Measurements from ENCODE around the gene ZNF627. TPM values are rescaled to one million over a fixed set of nuclear protein-coding genes. Genes with fewer than 3 reads are reported as not detected.

Gene ZNF627
- total and polyA plus RNA-seq, 2 donors (not counting 1 experiment from before 2014, with no cell fraction given) = 10.8 to 26.3 TPM

GRCh38 chr19:11550265-11550664 is 47.0 kb upstream of the ZNF627 start:
- no peaks in the 10 kb centered on the region for H3K4me1 ChIP-seq (ENCODE audit: control insufficient read depth, extremely low read depth, insufficient read depth, low read length)
- H3K36me3 ChIP-seq (ENCODE audit: control insufficient read depth, insufficient read depth, low read length) = peaks cover 14% of the 10 kb centered on the region
- no peaks in the 10 kb centered on the region for H3K9me3 ChIP-seq (ENCODE audit: control insufficient read depth, insufficient read depth, low read depth, low read length)
- no peak overlapping the region for H3K4me2 ChIP-seq (ENCODE audit: extremely low read depth, insufficient read depth, low read length)
- TF ChIP-seq CTCF (conservative IDR thresholded peaks at IDR 0.05 in 1 of 2, IDR thresholded peaks at IDR 0.05 in 1 of 2; ENCODE audit: low read depth in 1 of 2, low read length in 2 of 2) (no peak), EZH2 (IDR thresholded peaks at IDR 0.05; ENCODE audit: low read length, missing control alignments) (no peak)
- no peak overlapping the region for H3K27ac ChIP-seq (ENCODE audit: insufficient read depth, low read length)
- H3K79me2 ChIP-seq (ENCODE audit: control insufficient read depth, insufficient read depth, low read length) = peaks cover 1% of the 10 kb centered on the region
- no peaks in the 10 kb centered on the region for H3K27me3 ChIP-seq (ENCODE audit: control insufficient read depth, insufficient read depth, low read length)
- no peak for DNase-seq (ENCODE audit: low read depth in 2 of 2)
- H2AFZ ChIP-seq (ENCODE audit: low read length) = no peak overlapping the region
- no peaks in the 10 kb centered on the region for H4K20me1 ChIP-seq (ENCODE audit: control insufficient read depth, extremely low read depth, insufficient read depth, low read length)
- no peak overlapping the region for H3K9ac ChIP-seq (ENCODE audit: insufficient read depth, low read length)
- no peak overlapping the region for H3K4me3 ChIP-seq (replicated peaks in 1 of 4; ENCODE audit: control extremely low read depth in 1 of 4, insufficient read depth in 1 of 4, low read depth in 3 of 4, low read length in 4 of 4)

GRCh38 chr19:11551603-11552235 is 45.6 kb upstream of the ZNF627 start:
- TF ChIP-seq CTCF (conservative IDR thresholded peaks at IDR 0.05 in 1 of 2, IDR thresholded peaks at IDR 0.05 in 1 of 2; ENCODE audit: low read depth in 1 of 2, low read length in 2 of 2) = peak; percentile 22 to 29
- TF ChIP-seq EZH2 (IDR thresholded peaks at IDR 0.05; ENCODE audit: low read length, missing control alignments) = no peak
- Histone ChIP-seq H3K36me3 (ENCODE audit: control insufficient read depth, insufficient read depth, low read length) (peaks cover 14% of the 10 kb centered on the region), H3K4me2 (ENCODE audit: extremely low read depth, insufficient read depth, low read length) (no peak overlapping the region), H4K20me1 (ENCODE audit: control insufficient read depth, extremely low read depth, insufficient read depth, low read length) (no peaks in the 10 kb centered on the region), H3K27me3 (ENCODE audit: control insufficient read depth, insufficient read depth, low read length) (no peaks in the 10 kb centered on the region), H3K27ac (ENCODE audit: insufficient read depth, low read length) (no peak overlapping the region), H2AFZ (ENCODE audit: low read length) (no peak overlapping the region), H3K4me1 (ENCODE audit: control insufficient read depth, extremely low read depth, insufficient read depth, low read length) (no peaks in the 10 kb centered on the region), H3K79me2 (ENCODE audit: control insufficient read depth, insufficient read depth, low read length) (peaks cover 13% of the 10 kb centered on the region), H3K9me3 (ENCODE audit: control insufficient read depth, insufficient read depth, low read depth, low read length) (no peaks in the 10 kb centered on the region), H3K9ac (ENCODE audit: insufficient read depth, low read length) (no peak overlapping the region), H3K4me3 (replicated peaks in 1 of 4; ENCODE audit: control extremely low read depth in 1 of 4, insufficient read depth in 1 of 4, low read depth in 3 of 4, low read length in 4 of 4) (no peak overlapping the region)
- DNase-seq (ENCODE audit: low read depth in 2 of 2) = no peak

- peaks cover 20% of the 10 kb centered on the region for H3K79me2 ChIP-seq (ENCODE audit: control insufficient read depth, insufficient read depth, low read length)
- no peaks in the 10 kb centered on the region for H4K20me1 ChIP-seq (ENCODE audit: control insufficient read depth, extremely low read depth, insufficient read depth, low read length)
- H3K36me3 ChIP-seq (ENCODE audit: control insufficient read depth, insufficient read depth, low read length) = peaks cover 14% of the 10 kb centered on the region
- no peak overlapping the region for H3K27ac ChIP-seq (ENCODE audit: insufficient read depth, low read length)
- H3K9ac ChIP-seq (ENCODE audit: insufficient read depth, low read length) = no peak overlapping the region
- TF ChIP-seq CTCF (conservative IDR thresholded peaks at IDR 0.05 in 1 of 2, IDR thresholded peaks at IDR 0.05 in 1 of 2; ENCODE audit: low read depth in 1 of 2, low read length in 2 of 2) (no peak), EZH2 (IDR thresholded peaks at IDR 0.05; ENCODE audit: low read length, missing control alignments) (no peak)
- H2AFZ ChIP-seq (ENCODE audit: low read length) = no peak overlapping the region
- DNase-seq (ENCODE audit: low read depth in 2 of 2) = no peak
- no peaks in the 10 kb centered on the region for H3K9me3 ChIP-seq (ENCODE audit: control insufficient read depth, insufficient read depth, low read depth, low read length)
- no peaks in the 10 kb centered on the region for H3K27me3 ChIP-seq (ENCODE audit: control insufficient read depth, insufficient read depth, low read length)
- H3K4me3 ChIP-seq (replicated peaks in 1 of 4; ENCODE audit: control extremely low read depth in 1 of 4, insufficient read depth in 1 of 4, low read depth in 3 of 4, low read length in 4 of 4) = no peak overlapping the region
- peaks cover 5% of the 10 kb centered on the region for H3K4me1 ChIP-seq (ENCODE audit: control insufficient read depth, extremely low read depth, insufficient read depth, low read length)
- no peak overlapping the region for H3K4me2 ChIP-seq (ENCODE audit: extremely low read depth, insufficient read depth, low read length)
Measured at GRCh38 chr19:11552666-11553372, 44.5 kb upstream of the ZNF627 start.
